Measurements from ENCODE around the gene NTM. TPM values are rescaled to one million over a fixed set of nuclear protein-coding genes. Genes with fewer than 3 reads are reported as not detected.

Gene NTM
- total RNA-seq, 2 experiments from 2014 or later: not detected

GRCh38 chr11:132248580-132248979, 878.2 kb downstream of the NTM start:
- CTCF ChIA-PET: no interaction called here
- no peaks in the 10 kb centered on the region for H3K4me1 Mint-ChIP-seq (ENCODE audit: low read depth)
- H3K4me3 Mint-ChIP-seq: no peak overlapping the region
- H3K36me3 Mint-ChIP-seq (ENCODE audit: low read depth): no peaks in the 10 kb centered on the region
- no peaks in the 10 kb centered on the region for H3K9me3 Mint-ChIP-seq
- POLR2A ChIA-PET: no interaction called here
- no peak for DNase-seq
- no peak for ATAC-seq
- peaks cover 1% of the 10 kb centered on the region for H3K27me3 Mint-ChIP-seq
- intact Hi-C loops (cut with micrococcal nuclease): no loop called here
- H3K27ac Mint-ChIP-seq: no peak overlapping the region
- TF ChIP-seq, protein P1, sequence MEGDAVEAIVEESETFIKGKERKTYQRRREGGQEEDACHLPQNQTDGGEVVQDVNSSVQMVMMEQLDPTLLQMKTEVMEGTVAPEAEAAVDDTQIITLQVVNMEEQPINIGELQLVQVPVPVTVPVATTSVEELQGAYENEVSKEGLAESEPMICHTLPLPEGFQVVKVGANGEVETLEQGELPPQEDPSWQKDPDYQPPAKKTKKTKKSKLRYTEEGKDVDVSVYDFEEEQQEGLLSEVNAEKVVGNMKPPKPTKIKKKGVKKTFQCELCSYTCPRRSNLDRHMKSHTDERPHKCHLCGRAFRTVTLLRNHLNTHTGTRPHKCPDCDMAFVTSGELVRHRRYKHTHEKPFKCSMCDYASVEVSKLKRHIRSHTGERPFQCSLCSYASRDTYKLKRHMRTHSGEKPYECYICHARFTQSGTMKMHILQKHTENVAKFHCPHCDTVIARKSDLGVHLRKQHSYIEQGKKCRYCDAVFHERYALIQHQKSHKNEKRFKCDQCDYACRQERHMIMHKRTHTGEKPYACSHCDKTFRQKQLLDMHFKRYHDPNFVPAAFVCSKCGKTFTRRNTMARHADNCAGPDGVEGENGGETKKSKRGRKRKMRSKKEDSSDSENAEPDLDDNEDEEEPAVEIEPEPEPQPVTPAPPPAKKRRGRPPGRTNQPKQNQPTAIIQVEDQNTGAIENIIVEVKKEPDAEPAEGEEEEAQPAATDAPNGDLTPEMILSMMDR (IDR thresholded peaks at IDR 0.05): no peak

DNA sequence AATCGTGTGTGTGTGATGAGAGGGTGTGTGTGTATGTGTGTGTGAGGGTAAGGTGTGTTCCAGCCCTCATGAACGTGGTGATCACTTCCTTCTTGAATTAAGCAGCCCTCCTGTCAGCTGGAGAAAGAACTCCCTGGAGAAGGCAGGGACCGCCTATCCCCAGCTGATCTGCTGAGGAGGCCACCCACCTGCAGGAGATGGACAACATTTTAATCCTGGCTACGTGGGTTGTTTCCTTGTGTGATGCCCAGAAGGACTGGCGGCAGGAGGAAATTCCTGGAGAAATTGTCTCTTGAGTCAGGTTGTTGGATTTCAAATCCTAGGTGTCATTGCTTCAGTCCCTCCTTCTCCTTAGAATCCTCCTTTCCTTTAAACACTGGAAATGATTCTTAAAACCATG, 878.8 kb downstream of the NTM start:
- DNase-seq: no peak
- ChIA-PET POLR2A (no interaction called here), CTCF (no interaction called here)
- Mint-ChIP-seq H3K4me3 (no peak overlapping the region), H3K36me3 (ENCODE audit: low read depth) (no peaks in the 10 kb centered on the region), H3K27me3 (peaks cover 1% of the 10 kb centered on the region), H3K9me3 (no peaks in the 10 kb centered on the region), H3K4me1 (ENCODE audit: low read depth) (no peaks in the 10 kb centered on the region), H3K27ac (no peak overlapping the region)
- no peak for ATAC-seq
- intact Hi-C loops (cut with micrococcal nuclease): no loop called here
- TF ChIP-seq, protein P1 (IDR thresholded peaks at IDR 0.05): no peak

GRCh38 chr11:132251061-132251460, 880.6 kb downstream of the NTM start:
- no peak overlapping the region for H3K27ac Mint-ChIP-seq
- peaks cover 1% of the 10 kb centered on the region for H3K27me3 Mint-ChIP-seq
- intact Hi-C loops (cut with micrococcal nuclease): no loop called here
- no peak for ATAC-seq
- H3K9me3 Mint-ChIP-seq: no peaks in the 10 kb centered on the region
- no peak for DNase-seq
- H3K4me3 Mint-ChIP-seq: no peak overlapping the region
- POLR2A ChIA-PET: interaction anchor here (0.6 kb wide), 1 partner anchor 209 kb away, joined by 3 read pairs; no protein-coding TSS in a partner anchor
- no peaks in the 10 kb centered on the region for H3K4me1 Mint-ChIP-seq (ENCODE audit: low read depth)
- no peaks in the 10 kb centered on the region for H3K36me3 Mint-ChIP-seq (ENCODE audit: low read depth)
- TF ChIP-seq, protein P1 (IDR thresholded peaks at IDR 0.05): no peak
- CTCF ChIA-PET: no interaction called here

DNA sequence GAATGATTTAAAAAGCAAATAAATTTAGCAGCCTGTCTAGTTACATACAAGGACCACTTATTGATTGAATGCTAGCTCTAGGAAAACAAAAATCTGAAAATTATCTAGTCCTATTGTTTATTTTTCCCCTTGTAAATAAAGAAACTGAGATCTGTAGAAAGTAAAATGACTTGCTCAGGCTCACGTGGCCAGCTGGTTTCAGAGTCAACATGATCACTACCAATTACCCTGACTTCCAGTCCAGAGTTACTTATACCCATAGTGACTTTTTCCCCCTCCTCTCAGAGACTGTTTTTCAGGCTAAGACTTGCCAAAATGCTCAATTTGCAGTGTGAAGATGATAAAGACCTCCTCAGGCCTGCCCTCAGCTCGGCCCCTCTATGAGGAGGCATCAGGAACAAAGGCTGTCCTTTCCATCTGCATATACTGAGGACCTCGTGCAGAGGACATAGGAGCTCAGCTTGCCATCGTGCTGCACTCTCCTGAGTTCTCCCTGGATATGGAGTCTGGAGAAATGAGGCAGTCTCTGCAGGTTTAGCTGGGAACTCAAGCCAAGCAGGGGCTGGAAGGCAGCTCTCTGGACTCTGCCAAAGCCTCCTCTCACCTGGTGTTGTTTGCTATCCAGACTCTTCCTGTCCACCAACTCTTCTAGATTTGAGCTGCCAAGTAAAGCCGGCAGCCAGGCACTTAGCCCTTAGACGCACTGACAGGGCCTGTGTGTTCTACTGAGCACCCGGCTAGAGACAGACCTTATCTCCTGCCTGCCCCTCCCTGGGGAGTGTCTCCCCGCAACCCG, 883.3 kb downstream of the NTM start:
- POLR2A ChIA-PET: no interaction called here
- no peak for ATAC-seq
- H3K36me3 Mint-ChIP-seq (ENCODE audit: low read depth): no peaks in the 10 kb centered on the region
- no peak overlapping the region for H3K27ac Mint-ChIP-seq
- no peaks in the 10 kb centered on the region for H3K9me3 Mint-ChIP-seq
- H3K4me1 Mint-ChIP-seq (ENCODE audit: low read depth): no peaks in the 10 kb centered on the region
- H3K27me3 Mint-ChIP-seq: peaks cover 1% of the 10 kb centered on the region
- TF ChIP-seq, protein P1 (IDR thresholded peaks at IDR 0.05): no peak
- intact Hi-C loops (cut with micrococcal nuclease): no loop called here
- no peak for DNase-seq
- CTCF ChIA-PET: no interaction called here
- H3K4me3 Mint-ChIP-seq: no peak overlapping the region

DNA sequence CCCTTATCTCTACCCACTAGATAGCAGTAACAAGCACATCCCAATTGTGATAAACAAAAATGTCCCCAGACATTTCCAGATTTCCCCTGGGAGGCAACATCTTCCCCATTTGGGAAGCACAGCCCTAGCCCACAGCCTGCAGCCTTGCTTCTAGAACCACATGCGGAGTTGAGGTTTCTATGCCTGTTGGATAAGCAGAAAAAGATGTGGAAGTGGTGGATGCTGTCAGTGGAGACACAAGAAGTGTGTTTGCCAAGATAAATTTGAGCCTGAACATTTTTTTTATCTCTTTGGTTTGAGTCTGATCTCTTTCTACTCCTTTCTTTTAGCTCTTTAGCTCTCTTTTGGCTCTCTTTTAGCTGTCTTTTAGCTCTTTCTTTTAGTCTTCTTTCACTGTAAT, 884.5 kb downstream of the NTM start:
- POLR2A ChIA-PET: no interaction called here
- ATAC-seq: no peak
- TF ChIP-seq, protein P1 (IDR thresholded peaks at IDR 0.05): no peak

More for the DNA sequence above, 884.5 kb downstream of the NTM start:
- intact Hi-C loops (cut with micrococcal nuclease): no loop called here
- CTCF ChIA-PET: no interaction called here
- DNase-seq: no peak
- H3K9me3 Mint-ChIP-seq: no peaks in the 10 kb centered on the region
- no peak overlapping the region for H3K27ac Mint-ChIP-seq
- no peak overlapping the region for H3K4me3 Mint-ChIP-seq
- H3K36me3 Mint-ChIP-seq (ENCODE audit: low read depth): no peaks in the 10 kb centered on the region
- H3K27me3 Mint-ChIP-seq: peaks cover under 1% of the 10 kb centered on the region
- no peaks in the 10 kb centered on the region for H3K4me1 Mint-ChIP-seq (ENCODE audit: low read depth)
